ENCODE data around the gene UGGT2.

DNA sequence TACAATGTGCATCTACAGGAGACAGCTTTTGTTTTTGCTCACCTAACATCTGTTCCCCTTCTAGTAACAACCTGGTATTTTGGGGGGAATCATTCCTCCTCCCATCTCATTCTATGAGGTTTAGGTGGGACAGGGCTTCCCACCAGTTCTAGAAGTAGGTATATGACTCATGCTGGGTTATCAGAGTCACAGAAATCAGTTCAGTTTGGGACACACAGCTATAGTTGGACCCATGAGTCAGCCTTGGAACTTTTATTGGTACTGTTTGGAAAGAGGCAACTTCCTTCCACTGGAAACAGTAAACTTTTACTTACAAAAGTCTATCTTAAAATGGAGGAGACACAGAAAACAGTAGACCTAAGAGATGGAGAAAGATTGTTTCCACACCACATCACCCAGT is 190.8 kb downstream of the UGGT2 start:
- TF ChIP-seq, protein P1, sequence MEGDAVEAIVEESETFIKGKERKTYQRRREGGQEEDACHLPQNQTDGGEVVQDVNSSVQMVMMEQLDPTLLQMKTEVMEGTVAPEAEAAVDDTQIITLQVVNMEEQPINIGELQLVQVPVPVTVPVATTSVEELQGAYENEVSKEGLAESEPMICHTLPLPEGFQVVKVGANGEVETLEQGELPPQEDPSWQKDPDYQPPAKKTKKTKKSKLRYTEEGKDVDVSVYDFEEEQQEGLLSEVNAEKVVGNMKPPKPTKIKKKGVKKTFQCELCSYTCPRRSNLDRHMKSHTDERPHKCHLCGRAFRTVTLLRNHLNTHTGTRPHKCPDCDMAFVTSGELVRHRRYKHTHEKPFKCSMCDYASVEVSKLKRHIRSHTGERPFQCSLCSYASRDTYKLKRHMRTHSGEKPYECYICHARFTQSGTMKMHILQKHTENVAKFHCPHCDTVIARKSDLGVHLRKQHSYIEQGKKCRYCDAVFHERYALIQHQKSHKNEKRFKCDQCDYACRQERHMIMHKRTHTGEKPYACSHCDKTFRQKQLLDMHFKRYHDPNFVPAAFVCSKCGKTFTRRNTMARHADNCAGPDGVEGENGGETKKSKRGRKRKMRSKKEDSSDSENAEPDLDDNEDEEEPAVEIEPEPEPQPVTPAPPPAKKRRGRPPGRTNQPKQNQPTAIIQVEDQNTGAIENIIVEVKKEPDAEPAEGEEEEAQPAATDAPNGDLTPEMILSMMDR (IDR thresholded peaks at IDR 0.05; ENCODE audit: low read depth, low read length, poor library complexity, severe bottlenecking), result no peak
- no peak for TF ChIP-seq EZH2phosphoT487 (IDR thresholded peaks at IDR 0.05; ENCODE audit: borderline replicate concordance, low read length)

Measured in DOHH2 (cell line).